ENCODE results near the gene DDX19B. TPM values are rescaled to one million over a fixed set of nuclear protein-coding genes. Genes with fewer than 3 reads are reported as not detected.

DDX19B gene
- total and polyA plus RNA-seq, 2 donors (not counting 3 experiments of a cell fraction or from before 2014, with no cell fraction given): 28.1 to 34.3 TPM

DNA sequence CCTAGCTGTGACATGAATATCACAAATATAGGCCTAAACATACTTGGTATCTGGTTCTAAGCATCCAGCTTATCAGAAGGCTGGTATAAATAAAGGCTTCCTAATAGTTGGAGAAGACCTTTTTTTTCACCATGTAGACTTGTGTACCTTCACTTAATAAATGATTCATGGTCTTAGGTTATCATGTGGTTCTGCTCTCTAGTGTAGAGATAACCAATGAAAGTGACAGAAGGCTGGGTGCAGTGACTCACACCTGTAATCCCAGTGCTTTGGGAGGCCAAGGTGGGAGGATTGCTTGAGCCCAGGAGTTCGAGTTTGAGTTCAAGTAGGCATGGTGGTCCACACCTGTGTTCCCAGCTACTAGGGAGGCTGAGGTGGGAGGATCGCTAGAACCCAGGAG lies 50.8 kb downstream of the DDX19B start:
- POLR2A ChIA-PET: no interaction called here
- Histone ChIP-seq H3K79me2 (ENCODE audit: control insufficient read depth, insufficient read depth, low read length) (peaks cover 31% of the 10 kb centered on the region), H2AFZ (ENCODE audit: low read depth, low read length) (no peak overlapping the region), H3K36me3 (ENCODE audit: control insufficient read depth in 2 of 2, extremely low read depth in 1 of 2, insufficient read depth in 2 of 2, low read length in 2 of 2) (peaks cover 2% of the 10 kb centered on the region in 2 experiments), H3K4me3 (replicated peaks in 1 of 3; ENCODE audit: insufficient read depth in 1 of 3, low read depth in 1 of 3, low read length in 3 of 3) (no peak overlapping the region), H3K27me3 (ENCODE audit: control insufficient read depth in 2 of 2, insufficient read depth in 2 of 2, low read length in 2 of 2) (no peaks in the 10 kb centered on the region), H3K27ac (ENCODE audit: insufficient read depth, low read depth, low read length) (no peak overlapping the region), H3K9me1 (replicated peaks; ENCODE audit: control insufficient read depth, extremely low read depth, insufficient read depth, low read length) (no peaks in the 10 kb centered on the region), H3K9ac (replicated peaks; ENCODE audit: extremely low read depth, insufficient read depth, low read length) (no peak overlapping the region), H3K9me3 (replicated peaks; ENCODE audit: control insufficient read depth, insufficient read depth, low read length) (no peaks in the 10 kb centered on the region), H3K4me2 (ENCODE audit: insufficient read depth, low read length) (no peak overlapping the region), H3K4me1 (ENCODE audit: control insufficient read depth, extremely low read depth, insufficient read depth, low read length) (peaks cover 11% of the 10 kb centered on the region), H4K20me1 (replicated peaks; ENCODE audit: control insufficient read depth, extremely low read depth, insufficient read depth, low read length) (no peaks in the 10 kb centered on the region)
- CTCF ChIA-PET: no interaction called here
- TF ChIP-seq FOS (IDR thresholded peaks at IDR 0.05; ENCODE audit: borderline replicate concordance, insufficient read depth, low read length) (no peak), MYC (IDR thresholded peaks at IDR 0.05; ENCODE audit: low read depth, low read length) (no peak), POLR2AphosphoS5 (IDR thresholded peaks at IDR 0.05; ENCODE audit: insufficient read depth, low read depth, low read length) (no peak), JUN (IDR thresholded peaks at IDR 0.05; ENCODE audit: borderline replicate concordance, insufficient read depth, insufficient read length, low read depth) (no peak), EZH2 (IDR thresholded peaks at IDR 0.05; ENCODE audit: borderline replicate concordance, low read depth, low read length, severe bottlenecking) (no peak), POLR2A (IDR thresholded peaks at IDR 0.05; ENCODE audit: low read depth, low read length) (no peak), GATA2 (IDR thresholded peaks at IDR 0.05; ENCODE audit: insufficient read depth, insufficient read length, low read depth, low read length) (no peak)
- TF ChIP-seq, protein P1, sequence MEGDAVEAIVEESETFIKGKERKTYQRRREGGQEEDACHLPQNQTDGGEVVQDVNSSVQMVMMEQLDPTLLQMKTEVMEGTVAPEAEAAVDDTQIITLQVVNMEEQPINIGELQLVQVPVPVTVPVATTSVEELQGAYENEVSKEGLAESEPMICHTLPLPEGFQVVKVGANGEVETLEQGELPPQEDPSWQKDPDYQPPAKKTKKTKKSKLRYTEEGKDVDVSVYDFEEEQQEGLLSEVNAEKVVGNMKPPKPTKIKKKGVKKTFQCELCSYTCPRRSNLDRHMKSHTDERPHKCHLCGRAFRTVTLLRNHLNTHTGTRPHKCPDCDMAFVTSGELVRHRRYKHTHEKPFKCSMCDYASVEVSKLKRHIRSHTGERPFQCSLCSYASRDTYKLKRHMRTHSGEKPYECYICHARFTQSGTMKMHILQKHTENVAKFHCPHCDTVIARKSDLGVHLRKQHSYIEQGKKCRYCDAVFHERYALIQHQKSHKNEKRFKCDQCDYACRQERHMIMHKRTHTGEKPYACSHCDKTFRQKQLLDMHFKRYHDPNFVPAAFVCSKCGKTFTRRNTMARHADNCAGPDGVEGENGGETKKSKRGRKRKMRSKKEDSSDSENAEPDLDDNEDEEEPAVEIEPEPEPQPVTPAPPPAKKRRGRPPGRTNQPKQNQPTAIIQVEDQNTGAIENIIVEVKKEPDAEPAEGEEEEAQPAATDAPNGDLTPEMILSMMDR (IDR thresholded peaks at IDR 0.05; ENCODE audit: extremely low read depth in 1 of 2, insufficient read depth in 1 of 2, low read depth in 1 of 2, low read length in 2 of 2): no peak
- TF ChIP-seq, protein P2, sequence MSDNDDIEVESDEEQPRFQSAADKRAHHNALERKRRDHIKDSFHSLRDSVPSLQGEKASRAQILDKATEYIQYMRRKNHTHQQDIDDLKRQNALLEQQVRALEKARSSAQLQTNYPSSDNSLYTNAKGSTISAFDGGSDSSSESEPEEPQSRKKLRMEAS (IDR thresholded peaks at IDR 0.05; ENCODE audit: insufficient read depth, insufficient read length): no peak
- dilution Hi-C loops (cut with MboI; ENCODE audit: extremely low pct_ligation_motif_present, low sequenced_read_pairs) (no loop called here), intact Hi-C loops (cut with micrococcal nuclease) (no loop called here)
- DNase-seq (ENCODE audit: low read depth, low spot score) (no peak), FAIRE-seq (no peak)
- BruUV-seq (replicated peaks): no TSS peak

All from endothelial cell of umbilical vein (primary cell).